Esophagus squamous epithelium (tissue), 5 donors: Measurements from ENCODE around the gene SPATA33. TPM values are rescaled to one million over a fixed set of nuclear protein-coding genes. Genes with fewer than 3 reads are reported as not detected.

Experiments
- DNase-seq: peaks from one replicate; lab custom pipeline; 2025; lab: John Stamatoyannopoulos, UW
- H3K27ac ChIP-seq, 4 donors: fragments of 200-600 bp; sonication (generic); one replicate each; pipeline ENCODE4 v1.5.1; 2016 to 2019; ENCODE audit warnings: mild to moderate bottlenecking in 1 of 4
- H3K27me3 ChIP-seq, 4 donors: fragments of 200-600 bp; sonication (generic); 1 replicate in 3 of 4; 2 replicates in 1 of 4; pipeline versions ENCODE4 v1.5.1 to v1.6.0; 2017 to 2021; ENCODE audit warnings: antibody characterized with exemption in 1 of 4
- H3K36me3 ChIP-seq, 3 donors: fragments of 200-600 bp; sonication (generic); one replicate each; pipeline ENCODE4 v1.5.1; 2016 to 2019
- H3K4me1 ChIP-seq, 3 donors: fragments of 200-600 bp; sonication (generic); one replicate each; pipeline ENCODE4 v1.5.1; 2017 to 2019
- H3K4me3 ChIP-seq, 4 donors: fragments of 200-600 bp; sonication (generic); 1 replicate in 3 of 4; 2 replicates in 1 of 4; pipeline ENCODE4 v1.5.1; 2016 to 2019; ENCODE audit warnings: mild to moderate bottlenecking in 2 of 4, moderate library complexity in 1 of 4
- H3K9me3 ChIP-seq, 3 donors: fragments of 200-600 bp; sonication (generic); one replicate each; pipeline ENCODE4 v1.5.1; 2016 to 2019
- POLR2A ChIP-seq, 4 donors: fragments of 450-650 bp; IDR thresholded peaks; one replicate each; pipeline ENCODE4 v1.6.1; 2017; ENCODE audit warnings: antibody characterized with exemption in 4 of 4, mild to moderate bottlenecking in 4 of 4, moderate library complexity in 3 of 4
- WGBS, 2 donors: methylation state at CpG; one replicate each; pipeline ENCODE4 v1.1.5; 2018; 5-methylcytosine and 5-hydroxymethylcytosine counted together
- intact Hi-C: fragments of 100-400 bp; cut with DNase I; formaldehyde crosslinking; loops from one replicate; pipeline ENCODE4 v1.15.0; 2022
- total RNA-seq, 4 donors: library from RNA; depleted of rRNA; stranded (reverse); fragments of >200 nt; gene quantifications; one replicate each; pipeline ENCODE4 v1.1.0, GENCODE V29; 2016
- TF ChIP-seq, protein P1 (sequence below), 6 experiments: fragments of 450-650 bp in 4 of 6; fragments of 200-600 bp in 2 of 6; sonication (generic) in 2 of 6; IDR thresholded peaks; one replicate each; pipeline ENCODE4 v1.5.1; 2016 to 2019; ENCODE audit warnings: antibody characterized with exemption in 6 of 6, mild to moderate bottlenecking in 4 of 6, moderate library complexity in 4 of 6
- donor health status: DM: yes; HTN: yes; CAD: no.

SPATA33 gene
- total RNA-seq, 4 donors from 2014 or later: 1.8 to 4.9 (median 2.8) TPM

DNA sequence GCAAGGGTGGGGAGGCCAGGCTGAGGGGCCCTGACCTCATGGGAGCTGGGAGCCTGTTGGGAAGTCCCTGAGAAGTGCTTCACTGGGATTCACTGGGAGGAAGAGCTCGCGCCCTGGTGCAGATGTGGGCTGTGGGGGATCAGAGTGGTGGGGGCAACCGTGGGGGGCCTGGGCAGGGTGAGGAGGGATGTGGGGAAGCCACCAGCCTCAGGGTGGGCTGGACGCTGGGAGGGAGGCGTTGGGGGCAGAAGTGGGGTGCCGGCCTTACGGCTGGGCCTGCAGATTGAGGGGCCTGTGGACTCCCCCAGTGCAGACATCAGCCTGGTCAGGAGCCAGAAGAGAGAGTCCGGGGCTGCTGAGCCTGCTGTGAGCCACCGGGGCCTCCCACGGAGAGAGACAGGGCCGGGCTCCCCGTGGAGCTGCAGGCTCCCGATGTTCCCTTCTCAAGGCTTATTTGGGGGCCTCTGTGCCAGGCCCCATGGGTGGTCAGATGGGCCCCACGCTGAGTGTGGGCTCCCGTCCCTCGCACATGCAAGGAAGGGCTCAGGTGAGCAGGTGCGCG is 36.4 kb upstream of the SPATA33 start:
- intact Hi-C loops: loop anchor here (10.0 kb wide), 1 partner anchor 606 kb away; no protein-coding TSS in a partner anchor
- Histone ChIP-seq H3K4me1 (peaks cover 0 to 27% (median 5%) of the 10 kb centered on the region in 3 donors), H3K4me3 (no peak overlapping the region), H3K27me3 (peaks cover 0 to 66% (median 0%) of the 10 kb centered on the region in 4 donors), H3K9me3 (no peaks in the 10 kb centered on the region), H3K36me3 (no peaks in the 10 kb centered on the region), H3K27ac (no peak overlapping the region)
- WGBS, 2 donors: 82% methylated on average over 13 of the region's 18 CpGs; no CpG with 5 or more reads in 1 of the 2 donors
- no peak for DNase-seq
- TF ChIP-seq POLR2A (IDR thresholded peaks at IDR 0.05): no peak
- TF ChIP-seq, protein P1, sequence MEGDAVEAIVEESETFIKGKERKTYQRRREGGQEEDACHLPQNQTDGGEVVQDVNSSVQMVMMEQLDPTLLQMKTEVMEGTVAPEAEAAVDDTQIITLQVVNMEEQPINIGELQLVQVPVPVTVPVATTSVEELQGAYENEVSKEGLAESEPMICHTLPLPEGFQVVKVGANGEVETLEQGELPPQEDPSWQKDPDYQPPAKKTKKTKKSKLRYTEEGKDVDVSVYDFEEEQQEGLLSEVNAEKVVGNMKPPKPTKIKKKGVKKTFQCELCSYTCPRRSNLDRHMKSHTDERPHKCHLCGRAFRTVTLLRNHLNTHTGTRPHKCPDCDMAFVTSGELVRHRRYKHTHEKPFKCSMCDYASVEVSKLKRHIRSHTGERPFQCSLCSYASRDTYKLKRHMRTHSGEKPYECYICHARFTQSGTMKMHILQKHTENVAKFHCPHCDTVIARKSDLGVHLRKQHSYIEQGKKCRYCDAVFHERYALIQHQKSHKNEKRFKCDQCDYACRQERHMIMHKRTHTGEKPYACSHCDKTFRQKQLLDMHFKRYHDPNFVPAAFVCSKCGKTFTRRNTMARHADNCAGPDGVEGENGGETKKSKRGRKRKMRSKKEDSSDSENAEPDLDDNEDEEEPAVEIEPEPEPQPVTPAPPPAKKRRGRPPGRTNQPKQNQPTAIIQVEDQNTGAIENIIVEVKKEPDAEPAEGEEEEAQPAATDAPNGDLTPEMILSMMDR (IDR thresholded peaks at IDR 0.05): no peak

DNA sequence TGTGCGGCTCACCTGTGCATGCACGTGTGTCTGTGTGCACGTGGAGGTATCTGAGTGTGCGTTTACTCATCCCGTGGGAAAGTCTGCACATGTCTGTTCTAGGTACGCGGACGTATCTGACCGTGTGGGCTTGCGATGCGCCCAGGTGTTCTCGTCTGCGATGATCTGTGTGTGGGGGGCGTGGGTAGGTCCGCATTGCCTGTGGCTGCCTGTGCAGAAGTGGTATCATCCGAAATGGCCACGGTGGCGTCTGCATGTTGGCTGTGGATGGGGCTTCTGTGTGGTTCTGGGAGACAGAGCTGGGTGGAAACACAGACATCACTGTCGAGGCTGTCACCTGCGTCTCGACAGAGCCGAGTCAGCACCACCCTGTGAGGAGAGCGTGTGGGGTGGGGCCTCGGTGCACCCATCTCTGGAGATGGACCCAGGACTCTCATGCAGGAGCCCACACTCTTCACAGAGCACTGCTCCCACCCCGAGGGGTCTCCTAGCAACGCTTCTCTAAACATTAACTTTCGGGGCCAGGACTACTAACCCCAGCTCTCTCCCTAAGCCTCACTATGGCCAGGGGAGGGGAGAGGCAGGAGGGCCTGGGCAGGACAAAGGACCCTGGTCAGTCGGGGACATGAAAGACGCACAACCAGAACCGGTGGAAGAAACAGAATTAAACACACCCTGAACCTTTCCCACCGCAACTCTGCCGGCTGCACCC is 35.8 kb upstream of the SPATA33 start:
- no peak overlapping the region for H3K4me3 ChIP-seq
- intact Hi-C loops: loop anchor here (10.0 kb wide), 1 partner anchor 607 kb away; no protein-coding TSS in a partner anchor
- H3K9me3 ChIP-seq: no peaks in the 10 kb centered on the region
- H3K27me3 ChIP-seq: peaks cover 0 to 71% (median 0%) of the 10 kb centered on the region in 4 donors
- peaks cover 0 to 21% (median 5%) of the 10 kb centered on the region in 3 donors for H3K4me1 ChIP-seq
- H3K36me3 ChIP-seq: no peaks in the 10 kb centered on the region
- TF ChIP-seq POLR2A (IDR thresholded peaks at IDR 0.05): no peak
- TF ChIP-seq, protein P1 (IDR thresholded peaks at IDR 0.05): no peak
- no peak for DNase-seq
- 58 to 79% methylated on average over 17 to 24 of the region's 32 CpGs for WGBS, 2 donors
- H3K27ac ChIP-seq: no peak overlapping the region

DNA sequence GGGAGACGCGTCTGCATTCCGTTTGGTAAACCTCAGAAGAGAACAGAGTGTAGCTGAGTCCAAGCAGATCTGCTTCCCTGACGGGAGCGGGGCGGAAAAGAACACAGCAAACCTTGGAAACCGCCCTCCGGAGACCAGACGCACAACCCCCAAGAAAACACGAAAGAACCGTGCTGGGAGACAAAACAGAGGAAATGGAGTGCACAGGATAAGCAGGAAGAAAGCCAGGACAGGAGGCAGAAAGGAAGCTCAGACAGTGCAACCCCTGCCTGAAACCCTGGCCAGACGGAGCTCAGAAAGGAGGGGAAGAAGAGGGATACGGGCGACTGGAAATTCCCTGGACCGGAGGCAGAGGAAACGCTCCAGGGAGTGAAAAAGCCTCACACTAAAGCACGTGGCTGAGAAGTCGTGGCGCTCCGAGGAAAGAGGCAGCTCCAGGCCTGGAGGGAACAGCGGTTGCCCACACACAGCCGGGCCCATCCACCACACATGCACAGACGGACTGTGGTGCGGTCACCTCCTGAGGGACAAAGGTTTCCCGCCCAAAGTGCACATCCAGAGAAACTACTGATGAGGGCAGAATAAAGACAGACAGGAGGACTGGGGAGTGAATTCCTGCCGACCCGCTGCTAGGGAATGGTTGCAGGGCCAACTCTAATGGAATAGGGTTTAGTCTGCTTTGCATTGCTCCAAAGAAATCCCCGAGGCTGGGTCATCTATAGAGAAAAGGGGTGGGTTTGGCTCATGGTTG is 34.0 kb upstream of the SPATA33 start:
- 13 to 31% methylated on average over 27 of the region's 28 CpGs for WGBS, 2 donors
- intact Hi-C loops: loop anchor here (10.0 kb wide), 1 partner anchor 609 kb away; no protein-coding TSS in a partner anchor
- peak overlapping the region in 1 of 4 donors; percentile 54 for H3K27ac ChIP-seq
- peaks cover 0 to 71% (median 0%) of the 10 kb centered on the region in 4 donors for H3K27me3 ChIP-seq
- peaks cover 0 to 16% (median 5%) of the 10 kb centered on the region in 3 donors for H3K4me1 ChIP-seq
- no peaks in the 10 kb centered on the region for H3K36me3 ChIP-seq
- no peak overlapping the region for H3K4me3 ChIP-seq
- DNase-seq: no peak
- no peaks in the 10 kb centered on the region for H3K9me3 ChIP-seq
- TF ChIP-seq, protein P1 (IDR thresholded peaks at IDR 0.05): no peak
- no peak for TF ChIP-seq POLR2A (IDR thresholded peaks at IDR 0.05)

DNA sequence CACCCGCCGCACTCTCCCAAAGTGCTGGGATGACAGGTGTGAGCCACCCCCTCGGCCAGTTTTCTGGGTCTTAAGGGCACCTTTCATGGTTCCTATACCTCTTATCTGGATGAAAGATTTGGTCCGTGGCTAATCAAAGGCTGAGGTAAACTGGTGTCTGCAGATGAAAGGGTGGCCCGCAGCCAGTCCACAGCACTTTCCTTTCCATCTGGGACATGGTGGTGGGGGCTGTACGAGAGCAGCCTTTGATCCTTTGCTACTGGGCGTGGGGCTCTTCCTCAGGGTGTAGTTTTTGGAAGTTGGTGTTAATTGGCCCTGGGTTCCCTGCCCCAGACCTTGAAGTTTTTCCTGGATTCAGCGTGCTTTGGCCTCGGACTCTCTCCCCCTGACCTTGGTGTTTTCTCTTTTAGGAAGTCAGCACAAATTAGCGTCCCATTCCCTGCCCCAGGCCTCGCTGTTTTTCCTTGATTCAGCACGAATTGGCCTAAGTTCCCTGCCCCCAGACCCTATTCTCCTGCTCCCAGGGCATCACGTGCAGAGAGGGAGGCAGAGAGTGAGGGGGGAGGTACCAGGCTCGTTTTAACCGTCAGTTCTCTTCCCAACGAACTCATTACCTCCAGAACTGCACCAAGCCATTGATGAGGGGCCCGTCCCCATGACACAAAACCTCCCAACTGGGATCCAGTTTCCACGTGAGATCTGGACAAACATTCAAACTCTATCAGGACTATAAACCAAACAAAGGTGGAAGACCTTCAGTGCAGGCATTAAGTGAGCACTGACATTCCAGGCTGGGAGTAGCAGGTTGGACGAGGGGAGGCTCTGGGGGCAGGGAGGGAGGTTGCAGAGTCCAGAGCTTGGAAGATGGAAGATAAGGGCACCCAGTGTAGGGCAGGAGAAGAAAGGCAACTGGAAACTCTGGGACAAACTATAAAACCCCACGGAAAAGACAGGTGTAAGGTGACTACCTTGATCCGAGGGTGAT is 32.6 kb upstream of the SPATA33 start:
- H3K9me3 ChIP-seq: peaks cover 0 to 4% (median 0%) of the 10 kb centered on the region in 3 donors
- no peaks in the 10 kb centered on the region for H3K36me3 ChIP-seq
- no peak for TF ChIP-seq POLR2A (IDR thresholded peaks at IDR 0.05)
- TF ChIP-seq, protein P1 (IDR thresholded peaks at IDR 0.05): no peak
- H3K27ac ChIP-seq: no peak overlapping the region
- H3K27me3 ChIP-seq: peaks cover 0 to 67% (median 0%) of the 10 kb centered on the region in 4 donors
- H3K4me1 ChIP-seq: peaks cover 0 to 16% (median 5%) of the 10 kb centered on the region in 3 donors
- no peak for DNase-seq
- 46 to 57% methylated on average over 15 to 17 of the region's 21 CpGs for WGBS, 2 donors
- H3K4me3 ChIP-seq: no peak overlapping the region
- intact Hi-C loops: loop anchor here (10.0 kb wide), 1 partner anchor 610 kb away; no protein-coding TSS in a partner anchor
